Measurements from ENCODE around the gene RBP5. TPM values are rescaled to one million over a fixed set of nuclear protein-coding genes. Genes with fewer than 3 reads are reported as not detected.
A peak's percentile ranks its signal among the peaks of the same experiment; 100 is the strongest.

RBP5 gene
- total and polyA plus RNA-seq, 9 donors, result 0.49 to 6.5 (median 3.1) TPM

- no peaks in the 10 kb centered on the region for H3K9me3 ChIP-seq (replicated peaks; ENCODE audit: control insufficient read depth, low read depth, low read length)
Observed at GRCh38 chr12:7078163-7078562, 50.5 kb downstream of the RBP5 start.

GRCh38 chr12:7076493-7076892 lies 52.2 kb downstream of the RBP5 start:
- Histone ChIP-seq H3K4me3 (ENCODE audit: low read length) (no peak overlapping the region), H3K9me3 (replicated peaks; ENCODE audit: control insufficient read depth, low read depth, low read length) (no peaks in the 10 kb centered on the region), H3K27ac (ENCODE audit: low read length) (no peak overlapping the region), H3K4me1 (ENCODE audit: control insufficient read depth, insufficient read depth, low read length) (no peaks in the 10 kb centered on the region), H3K27me3 (ENCODE audit: control insufficient read depth, insufficient read depth, low read length) (no peaks in the 10 kb centered on the region), H3K36me3 (ENCODE audit: control insufficient read depth, insufficient read depth, low read length) (no peaks in the 10 kb centered on the region)
- DNase-seq, result no peak
- 90% methylated on average over 1 of the region's 4 CpGs for WGBS (ENCODE audit: insufficient coverage)

More at GRCh38 chr12:7078163-7078562, 50.5 kb downstream of the RBP5 start:
- WGBS (ENCODE audit: insufficient coverage), result no CpG with 5 or more reads among the region's 4 CpGs
- Histone ChIP-seq H3K4me3 (ENCODE audit: low read length) (no peak overlapping the region), H3K27me3 (ENCODE audit: control insufficient read depth, insufficient read depth, low read length) (no peaks in the 10 kb centered on the region), H3K4me1 (ENCODE audit: control insufficient read depth, insufficient read depth, low read length) (no peaks in the 10 kb centered on the region), H3K27ac (ENCODE audit: low read length) (no peak overlapping the region), H3K36me3 (ENCODE audit: control insufficient read depth, insufficient read depth, low read length) (peaks cover 1% of the 10 kb centered on the region)
- DNase-seq, result no peak

- Histone ChIP-seq H3K9me3 (replicated peaks; ENCODE audit: control insufficient read depth, low read depth, low read length) (no peaks in the 10 kb centered on the region), H3K4me3 (ENCODE audit: low read length) (no peak overlapping the region), H3K27ac (ENCODE audit: low read length) (no peak overlapping the region), H3K4me1 (ENCODE audit: control insufficient read depth, insufficient read depth, low read length) (no peaks in the 10 kb centered on the region), H3K27me3 (ENCODE audit: control insufficient read depth, insufficient read depth, low read length) (no peaks in the 10 kb centered on the region), H3K36me3 (ENCODE audit: control insufficient read depth, insufficient read depth, low read length) (no peaks in the 10 kb centered on the region)
- no peak for DNase-seq
- 59% methylated on average over 1 of the region's 3 CpGs for WGBS (ENCODE audit: insufficient coverage)
Observed at GRCh38 chr12:7075939-7076338, 52.8 kb downstream of the RBP5 start.

GRCh38 chr12:7075518-7075917 lies 53.2 kb downstream of the RBP5 start:
- Histone ChIP-seq H3K27me3 (ENCODE audit: control insufficient read depth, insufficient read depth, low read length) (no peaks in the 10 kb centered on the region), H3K36me3 (ENCODE audit: control insufficient read depth, insufficient read depth, low read length) (no peaks in the 10 kb centered on the region), H3K27ac (ENCODE audit: low read length) (no peak overlapping the region), H3K4me1 (ENCODE audit: control insufficient read depth, insufficient read depth, low read length) (no peaks in the 10 kb centered on the region), H3K9me3 (replicated peaks; ENCODE audit: control insufficient read depth, low read depth, low read length) (no peaks in the 10 kb centered on the region), H3K4me3 (ENCODE audit: low read length) (no peak overlapping the region)
- no peak for DNase-seq
- WGBS (ENCODE audit: insufficient coverage), result 29% methylated on average over 2 of the region's 3 CpGs

GRCh38 chr12:7073946-7074345 lies 54.7 kb downstream of the RBP5 start:
- H3K27ac ChIP-seq (ENCODE audit: low read length), result no peak overlapping the region
- H3K4me1 ChIP-seq (ENCODE audit: control insufficient read depth, insufficient read depth, low read length), result no peaks in the 10 kb centered on the region
- DNase-seq, result peak; percentile 45
- H3K36me3 ChIP-seq (ENCODE audit: control insufficient read depth, insufficient read depth, low read length), result peaks cover 2% of the 10 kb centered on the region
- no peak overlapping the region for H3K4me3 ChIP-seq (ENCODE audit: low read length)
- no peaks in the 10 kb centered on the region for H3K27me3 ChIP-seq (ENCODE audit: control insufficient read depth, insufficient read depth, low read length)
- no peaks in the 10 kb centered on the region for H3K9me3 ChIP-seq (replicated peaks; ENCODE audit: control insufficient read depth, low read depth, low read length)
- no CpG with 5 or more reads among the region's 1 CpG for WGBS (ENCODE audit: insufficient coverage)

Other genes starting within 250 kb of the RBP5 start
- 5.7 TPM for gene LRRC23, start 224.1 kb downstream of the RBP5 start, total RNA-seq
- 10 to 100 TPM in 5 of 8 donors, 1 to 10 TPM in 3; 6.8 to 13.7 (median 11.0) TPM for gene LRRC23, start 224.1 kb downstream of the RBP5 start, polyA plus RNA-seq (ENCODE audit: insufficient read depth in 1 of 8, insufficient read length in 8 of 8, low replicate concordance in 1 of 8)
- 4.3 TPM for gene ENO2, start 214.3 kb downstream of the RBP5 start, total RNA-seq
- gene ENO2, start 214.3 kb downstream of the RBP5 start, polyA plus RNA-seq (ENCODE audit: insufficient read depth in 1 of 8, insufficient read length in 8 of 8, low replicate concordance in 1 of 8), result 10 to 100 TPM in 1 of 8 donors, 1 to 10 TPM in 7; 6.4 to 10.2 (median 7.5) TPM
- 11.1 TPM for gene ATN1, start 200.9 kb downstream of the RBP5 start, total RNA-seq
- gene ATN1, start 200.9 kb downstream of the RBP5 start, polyA plus RNA-seq (ENCODE audit: insufficient read depth in 1 of 8, insufficient read length in 8 of 8, low replicate concordance in 1 of 8), result 100 to 1,000 TPM in 1 of 8 donors, 10 to 100 TPM in 7; 65.4 to 101 (median 90.2) TPM
- not detected for gene RNU7-1, start 185.1 kb downstream of the RBP5 start, total RNA-seq
- gene RNU7-1, start 185.1 kb downstream of the RBP5 start, polyA plus RNA-seq (ENCODE audit: insufficient read depth in 1 of 8, insufficient read length in 8 of 8, low replicate concordance in 1 of 8), result not detected
- 350 TPM for gene C12orf57, start 184.9 kb downstream of the RBP5 start, total RNA-seq
- gene C12orf57, start 184.9 kb downstream of the RBP5 start, polyA plus RNA-seq (ENCODE audit: insufficient read depth in 1 of 8, insufficient read length in 8 of 8, low replicate concordance in 1 of 8), result 100 to 1,000 TPM; 135 to 200 (median 182) TPM
- 5.8 TPM for gene PTPN6, start 177.5 kb downstream of the RBP5 start, total RNA-seq
- 1 to 10 TPM; 4.0 to 8.1 (median 6.0) TPM for gene PTPN6, start 177.5 kb downstream of the RBP5 start, polyA plus RNA-seq (ENCODE audit: insufficient read depth in 1 of 8, insufficient read length in 8 of 8, low replicate concordance in 1 of 8)
- gene PHB2, start 158.2 kb downstream of the RBP5 start, total RNA-seq, result 301 TPM
- 100 to 1,000 TPM; 285 to 322 (median 310) TPM for gene PHB2, start 158.2 kb downstream of the RBP5 start, polyA plus RNA-seq (ENCODE audit: insufficient read depth in 1 of 8, insufficient read length in 8 of 8, low replicate concordance in 1 of 8)
- gene EMG1, start 158.0 kb downstream of the RBP5 start, total RNA-seq, result 38.0 TPM
- gene EMG1, start 158.0 kb downstream of the RBP5 start, polyA plus RNA-seq (ENCODE audit: insufficient read depth in 1 of 8, insufficient read length in 8 of 8, low replicate concordance in 1 of 8), result 10 to 100 TPM; 27.6 to 32.9 (median 30.6) TPM
- gene LPCAT3, start 110.4 kb downstream of the RBP5 start, total RNA-seq, result 7.8 TPM
- 10 to 100 TPM; 15.9 to 23.2 (median 19.1) TPM for gene LPCAT3, start 110.4 kb downstream of the RBP5 start, polyA plus RNA-seq (ENCODE audit: insufficient read depth in 1 of 8, insufficient read length in 8 of 8, low replicate concordance in 1 of 8)
- gene C1S, start 68.2 kb downstream of the RBP5 start, total RNA-seq, result 91.1 TPM
- gene C1S, start 68.2 kb downstream of the RBP5 start, polyA plus RNA-seq (ENCODE audit: insufficient read depth in 1 of 8, insufficient read length in 8 of 8, low replicate concordance in 1 of 8), result 10 to 100 TPM; 56.2 to 94.2 (median 77.6) TPM
- 87.7 TPM for gene C1R, start 36.4 kb downstream of the RBP5 start, total RNA-seq
- 100 to 1,000 TPM in 1 of 8 donors, 10 to 100 TPM in 7; 75.0 to 105 (median 96.2) TPM for gene C1R, start 36.4 kb downstream of the RBP5 start, polyA plus RNA-seq (ENCODE audit: insufficient read depth in 1 of 8, insufficient read length in 8 of 8, low replicate concordance in 1 of 8)
- 13.3 TPM for gene C1RL, start 19.7 kb downstream of the RBP5 start, total RNA-seq
- 10 to 100 TPM; 11.2 to 18.6 (median 12.9) TPM for gene C1RL, start 19.7 kb downstream of the RBP5 start, polyA plus RNA-seq (ENCODE audit: insufficient read depth in 1 of 8, insufficient read length in 8 of 8, low replicate concordance in 1 of 8)
- gene CLSTN3, start 1.5 kb upstream of the RBP5 start, total RNA-seq, result 7.2 TPM
- 10 to 100 TPM; 17.1 to 27.2 (median 20.5) TPM for gene CLSTN3, start 1.5 kb upstream of the RBP5 start, polyA plus RNA-seq (ENCODE audit: insufficient read depth in 1 of 8, insufficient read length in 8 of 8, low replicate concordance in 1 of 8)
- gene PEX5, start 60.8 kb upstream of the RBP5 start, total RNA-seq, result 26.0 TPM
- gene PEX5, start 60.8 kb upstream of the RBP5 start, polyA plus RNA-seq (ENCODE audit: insufficient read depth in 1 of 8, insufficient read length in 8 of 8, low replicate concordance in 1 of 8), result 10 to 100 TPM; 34.1 to 44.8 (median 38.8) TPM
- not detected for gene ACSM4, start 175.2 kb upstream of the RBP5 start, total RNA-seq
- under 1 TPM in 7 of 8 donors, not detected in 1; 0.07 to 0.19 (median 0.11) TPM for gene ACSM4, start 175.2 kb upstream of the RBP5 start, polyA plus RNA-seq (ENCODE audit: insufficient read depth in 1 of 8, insufficient read length in 8 of 8, low replicate concordance in 1 of 8)